Measurements from ENCODE around the gene B4GALT1. TPM values are rescaled to one million over a fixed set of nuclear protein-coding genes. Genes with fewer than 3 reads are reported as not detected.

The B4GALT1 gene
- total RNA-seq, 6 experiments from 2014 or later: 87.2 to 116 (median 106) TPM

GRCh38 chr9:33135031-33135461, 32.1 kb downstream of the B4GALT1 start:
- H3K4me3 Mint-ChIP-seq: no peak overlapping the region
- TF ChIP-seq CTCF (IDR thresholded peaks at IDR 0.05): no peak
- no peak overlapping the region for H3K27ac Mint-ChIP-seq
- peaks cover 76% of the 10 kb centered on the region for H3K4me1 Mint-ChIP-seq (ENCODE audit: low read depth)
- DNase-seq: no peak
- peaks cover 17% of the 10 kb centered on the region for H3K36me3 Mint-ChIP-seq (ENCODE audit: low read depth)
- H3K27me3 Mint-ChIP-seq (ENCODE audit: insufficient read depth): peaks cover 3% of the 10 kb centered on the region
- H3K9me3 Mint-ChIP-seq: no peaks in the 10 kb centered on the region

- Mint-ChIP-seq H3K4me1 (ENCODE audit: low read depth) (peaks cover 68% of the 10 kb centered on the region), H3K36me3 (ENCODE audit: low read depth) (peaks cover 33% of the 10 kb centered on the region), H3K27ac (peak overlapping the region; percentile 62), H3K4me3 (no peak overlapping the region), H3K9me3 (no peaks in the 10 kb centered on the region), H3K27me3 (ENCODE audit: insufficient read depth) (peaks cover 3% of the 10 kb centered on the region; the same call in 1 of the 2 replicates)
- no peak for DNase-seq
- TF ChIP-seq CTCF (IDR thresholded peaks at IDR 0.05): no peak
Measured at GRCh38 chr9:33133186-33133585, 34.0 kb downstream of the B4GALT1 start.

GRCh38 chr9:33131790-33132772, 35.1 kb downstream of the B4GALT1 start:
- Mint-ChIP-seq H3K36me3 (ENCODE audit: low read depth) (peaks cover 44% of the 10 kb centered on the region), H3K4me1 (ENCODE audit: low read depth) (peaks cover 71% of the 10 kb centered on the region), H3K4me3 (peak overlapping the region; percentile 66), H3K27ac (peak overlapping the region; percentile 87), H3K9me3 (no peaks in the 10 kb centered on the region), H3K27me3 (ENCODE audit: insufficient read depth) (peaks cover 3% of the 10 kb centered on the region; the same call in 1 of the 2 replicates)
- TF ChIP-seq CTCF (IDR thresholded peaks at IDR 0.05): no peak
- peak; percentile 83 for DNase-seq

- Mint-ChIP-seq H3K36me3 (ENCODE audit: low read depth) (peaks cover 45% of the 10 kb centered on the region), H3K27me3 (ENCODE audit: insufficient read depth) (peaks cover 3% of the 10 kb centered on the region; the same call in 1 of the 2 replicates), H3K4me1 (ENCODE audit: low read depth) (peaks cover 66% of the 10 kb centered on the region), H3K27ac (peak overlapping the region; percentile 87), H3K9me3 (no peaks in the 10 kb centered on the region), H3K4me3 (no peak overlapping the region)
- TF ChIP-seq CTCF (IDR thresholded peaks at IDR 0.05): no peak
- DNase-seq: no peak
Measured at GRCh38 chr9:33130961-33131789, 36.0 kb downstream of the B4GALT1 start.
